ENCODE results near the gene COA1. TPM values are rescaled to one million over a fixed set of nuclear protein-coding genes. Genes with fewer than 3 reads are reported as not detected.

The COA1 gene
- total and polyA plus RNA-seq, 2 donors (not counting 3 experiments of a cell fraction or from before 2014, with no cell fraction given): 38.1 to 55.1 TPM

- ChIA-PET CTCF (interaction anchor here (0.6 to 1.2 kb wide), 3 partner anchors 9 to 176 kb away, joined by 3 read pairs; partner anchors contain the start of gene STK17A), POLR2A (interaction anchor here (1.5 kb wide), 1 partner anchor 176 kb away, joined by 3 read pairs; the partner anchor contains the start of gene STK17A)
- peak overlapping the region; percentile 50 for H3K9ac ChIP-seq (replicated peaks; ENCODE audit: extremely low read depth, insufficient read depth, low read length)
- H3K36me3 ChIP-seq (ENCODE audit: control insufficient read depth in 2 of 2, extremely low read depth in 1 of 2, insufficient read depth in 2 of 2, low read length in 2 of 2): no peaks in the 10 kb centered on the region
- TSS peak; percentile 28 for BruUV-seq (replicated peaks)
- dilution Hi-C loops (cut with MboI; ENCODE audit: extremely low pct_ligation_motif_present, low sequenced_read_pairs): no loop called here
- DNase-seq (ENCODE audit: low read depth, low spot score) (peak; percentile 44), FAIRE-seq (no peak)
- H3K9me3 ChIP-seq (replicated peaks; ENCODE audit: control insufficient read depth, insufficient read depth, low read length): no peaks in the 10 kb centered on the region
- H3K9me1 ChIP-seq (replicated peaks; ENCODE audit: control insufficient read depth, extremely low read depth, insufficient read depth, low read length): no peaks in the 10 kb centered on the region
- H3K4me1 ChIP-seq (ENCODE audit: control insufficient read depth, extremely low read depth, insufficient read depth, low read length): peaks cover 4% of the 10 kb centered on the region
- TF ChIP-seq JUN (IDR thresholded peaks at IDR 0.05; ENCODE audit: borderline replicate concordance, insufficient read depth, insufficient read length, low read depth) (no peak), FOS (IDR thresholded peaks at IDR 0.05; ENCODE audit: borderline replicate concordance, insufficient read depth, low read length) (no peak), MAX (IDR thresholded peaks at IDR 0.05; ENCODE audit: insufficient read depth, insufficient read length) (no peak), CTCF (IDR thresholded peaks at IDR 0.05; ENCODE audit: extremely low read depth in 1 of 2, insufficient read depth in 1 of 2, low read depth in 1 of 2, low read length in 2 of 2) (no peak), MYC (IDR thresholded peaks at IDR 0.05; ENCODE audit: low read depth, low read length) (no peak), EZH2 (IDR thresholded peaks at IDR 0.05; ENCODE audit: borderline replicate concordance, low read depth, low read length, severe bottlenecking) (no peak), GATA2 (IDR thresholded peaks at IDR 0.05; ENCODE audit: insufficient read depth, insufficient read length, low read depth, low read length) (no peak), POLR2AphosphoS5 (IDR thresholded peaks at IDR 0.05; ENCODE audit: insufficient read depth, low read depth, low read length) (no peak), POLR2A (IDR thresholded peaks at IDR 0.05; ENCODE audit: low read depth, low read length) (no peak)
- H4K20me1 ChIP-seq (replicated peaks; ENCODE audit: control insufficient read depth, extremely low read depth, insufficient read depth, low read length): no peaks in the 10 kb centered on the region
- no peaks in the 10 kb centered on the region for H3K79me2 ChIP-seq (ENCODE audit: control insufficient read depth, insufficient read depth, low read length)
- peak overlapping the region; percentile 45 for H2AFZ ChIP-seq (ENCODE audit: low read depth, low read length)
- intact Hi-C loops (cut with micrococcal nuclease): no loop called here
- H3K27ac ChIP-seq (ENCODE audit: insufficient read depth, low read depth, low read length): peak overlapping the region; percentile 1
- H3K4me3 ChIP-seq (replicated peaks in 1 of 3; ENCODE audit: insufficient read depth in 1 of 3, low read depth in 1 of 3, low read length in 3 of 3): peak overlapping the region; percentile 49 to 72 (median 68)
- no peaks in the 10 kb centered on the region for H3K27me3 ChIP-seq (ENCODE audit: control insufficient read depth in 2 of 2, insufficient read depth in 2 of 2, low read length in 2 of 2)
- H3K4me2 ChIP-seq (ENCODE audit: insufficient read depth, low read length): peak overlapping the region; percentile 91
These were observed 29.7 kb upstream of the COA1 start for GRCh38 chr7:43758822-43759683.
